ENCODE data around the gene ARHGAP32.

- no peak for TF ChIP-seq POLR2AphosphoS5 (IDR thresholded peaks at IDR 0.05)
- no peak for TF ChIP-seq CTCF (IDR thresholded peaks at IDR 0.05)
- no peak for TF ChIP-seq EP300 (IDR thresholded peaks at IDR 0.05)
These were observed 28.4 kb downstream of the ARHGAP32 start for GRCh38 chr11:129163714-129164164.
